Measurements from ENCODE around the gene COPE.

- TF ChIP-seq POLR2A (IDR thresholded peaks at IDR 0.05) = no peak
- TF ChIP-seq CTCF (IDR thresholded peaks at IDR 0.05) = no peak
- TF ChIP-seq EP300 (IDR thresholded peaks at IDR 0.05) = no peak
Observed at GRCh38 chr19:18933297-18933696, 14.1 kb upstream of the COPE start.

All from suprapubic skin (tissue), 3 donors.